ENCODE results near the gene KLHL15.

DNA sequence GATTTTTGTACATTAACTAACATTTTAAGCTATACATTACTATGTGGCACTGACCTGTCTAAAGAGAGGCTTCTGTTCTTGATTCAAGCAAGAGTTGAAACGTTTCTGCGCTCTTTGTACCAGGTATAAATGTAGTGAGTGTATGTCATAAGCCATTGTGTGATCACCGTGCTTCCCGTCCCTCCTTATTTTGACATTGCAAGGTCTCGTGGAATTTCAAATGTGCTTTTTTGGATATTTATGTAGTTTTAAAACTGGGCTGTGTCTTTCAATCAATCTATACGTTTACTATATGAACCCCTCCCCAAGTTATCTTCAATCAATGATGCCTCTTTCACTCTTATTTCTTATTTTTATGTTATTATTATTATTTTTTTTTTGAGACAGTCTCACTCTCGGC lies at the start of gene KLHL15:
- TF ChIP-seq POLR2A (IDR thresholded peaks at IDR 0.05) (no peak), EP300 (IDR thresholded peaks at IDR 0.05; ENCODE audit: low read depth) (no peak), POLR2AphosphoS5 (IDR thresholded peaks at IDR 0.05) (no peak)
- TF ChIP-seq, protein P1, sequence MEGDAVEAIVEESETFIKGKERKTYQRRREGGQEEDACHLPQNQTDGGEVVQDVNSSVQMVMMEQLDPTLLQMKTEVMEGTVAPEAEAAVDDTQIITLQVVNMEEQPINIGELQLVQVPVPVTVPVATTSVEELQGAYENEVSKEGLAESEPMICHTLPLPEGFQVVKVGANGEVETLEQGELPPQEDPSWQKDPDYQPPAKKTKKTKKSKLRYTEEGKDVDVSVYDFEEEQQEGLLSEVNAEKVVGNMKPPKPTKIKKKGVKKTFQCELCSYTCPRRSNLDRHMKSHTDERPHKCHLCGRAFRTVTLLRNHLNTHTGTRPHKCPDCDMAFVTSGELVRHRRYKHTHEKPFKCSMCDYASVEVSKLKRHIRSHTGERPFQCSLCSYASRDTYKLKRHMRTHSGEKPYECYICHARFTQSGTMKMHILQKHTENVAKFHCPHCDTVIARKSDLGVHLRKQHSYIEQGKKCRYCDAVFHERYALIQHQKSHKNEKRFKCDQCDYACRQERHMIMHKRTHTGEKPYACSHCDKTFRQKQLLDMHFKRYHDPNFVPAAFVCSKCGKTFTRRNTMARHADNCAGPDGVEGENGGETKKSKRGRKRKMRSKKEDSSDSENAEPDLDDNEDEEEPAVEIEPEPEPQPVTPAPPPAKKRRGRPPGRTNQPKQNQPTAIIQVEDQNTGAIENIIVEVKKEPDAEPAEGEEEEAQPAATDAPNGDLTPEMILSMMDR (IDR thresholded peaks at IDR 0.05), result no peak
